WTC11 (cell line): ENCODE data around the gene FNBP1L.

Experiments
- CTCF ChIP-seq: fragments of 200-600 bp; IDR thresholded peaks from 2 replicates; pipeline ENCODE4 v1.8.0; 2022; ENCODE audit warnings: antibody characterized with exemption
- ELF4 ChIP-seq: sonication (generic); formaldehyde crosslinking; IDR thresholded peaks from 2 replicates; pipeline ENCODE4 v1.8.1; 2022; ENCODE audit warnings: low read depth, mild to moderate bottlenecking, moderate library complexity, missing genetic modification reagents
- JUN ChIP-seq: sonication (generic); formaldehyde crosslinking; IDR thresholded peaks from 2 replicates; pipeline ENCODE4 v1.8.0; 2023; ENCODE audit warnings: mild to moderate bottlenecking, missing genetic modification reagents
- ZNF263 ChIP-seq: sonication (generic); formaldehyde crosslinking; IDR thresholded peaks from 2 replicates; pipeline ENCODE4 v1.8.1; 2022; ENCODE audit warnings: low read depth, mild to moderate bottlenecking, moderate library complexity, missing genetic modification reagents

GRCh38 chr1:93542398-93542797 is 94.5 kb downstream of the FNBP1L start:
- TF ChIP-seq CTCF = no peak
- TF ChIP-seq ELF4 (CRISPR knock-in tag) = no peak
- no peak for TF ChIP-seq JUN (CRISPR knock-in tag)
- TF ChIP-seq ZNF263 (CRISPR knock-in tag) = no peak
